H1 (cell line): ENCODE measurements around the gene PEX1. TPM values are rescaled to one million over a fixed set of nuclear protein-coding genes. Genes with fewer than 3 reads are reported as not detected.

Experiments used
- CTCF ChIA-PET: fragments of 300-600 bp; sonication (Branson Sonifier 250); formaldehyde crosslinking; loops from one replicate; lab custom pipeline; 2021; ENCODE audit not compliant: partially characterized antibody; lab: Charles Lee
- POLR2A ChIA-PET: fragments of 300-600 bp; sonication (Branson Sonifier 250); formaldehyde crosslinking; loops from one replicate; lab custom pipeline; 2021; ENCODE audit warnings: inconsistent platforms; ENCODE audit not compliant: partially characterized antibody; lab: Charles Lee
- DNase-seq, 2 experiments: peaks; one replicate each; pipeline versions ENCODE4 v3.0.0 to v3.0.0-alpha.2; 2010 to 2022; ENCODE audit warnings: low spot score in 2 of 2, low read depth in 1 of 2, mixed read lengths in 1 of 2
- FAIRE-seq: peaks from 2 replicates; lab custom pipeline; 2011; peaks lifted over from hg19 to GRCh38; lab: Jason Lieb, UNC
- H2AFZ ChIP-seq: 2 replicates; pipeline ENCODE4 v1.8.1; 2012; ENCODE audit warnings: low read length, inconsistent platforms
- H2AK5ac ChIP-seq: 2 replicates; pipeline ENCODE4 v1.6.1; 2013; ENCODE audit warnings: low read depth, low read length
- H2BK120ac ChIP-seq: replicated peaks from 2 replicates; pipeline ENCODE3; 2013; ENCODE audit warnings: low read depth, low read length, inconsistent platforms
- H2BK12ac ChIP-seq: 2 replicates; pipeline ENCODE4 v1.6.1; 2013; ENCODE audit warnings: low read depth, low read length
- H2BK15ac ChIP-seq: 2 replicates; pipeline ENCODE4 v1.6.1; 2013; ENCODE audit warnings: low read length
- H2BK20ac ChIP-seq: 2 replicates; pipeline ENCODE4 v1.6.1; 2013; ENCODE audit warnings: low read length
- H2BK5ac ChIP-seq: 2 replicates; pipeline ENCODE4 v1.6.1; 2013; ENCODE audit warnings: low read depth, low read length
- H3K14ac ChIP-seq: 2 replicates; pipeline ENCODE4 v1.6.1; 2013; ENCODE audit warnings: inconsistent platforms; ENCODE audit not compliant: insufficient read length
- H3K18ac ChIP-seq: 2 replicates; pipeline ENCODE4 v1.6.1; 2013; ENCODE audit warnings: low read length; ENCODE audit errors: extremely low read depth
- H3K23ac ChIP-seq: 2 replicates; pipeline ENCODE4 v1.6.1; 2013; ENCODE audit warnings: inconsistent platforms; ENCODE audit not compliant: insufficient read length
- H3K23me2 ChIP-seq: 2 replicates; pipeline ENCODE4 v1.6.1; 2013; ENCODE audit warnings: low read depth, low read length
- H3K27ac ChIP-seq: 2 replicates; pipeline ENCODE4 v1.6.1; 2011; ENCODE audit warnings: low read depth, low read length, inconsistent platforms
- H3K27me3 ChIP-seq, 4 experiments: replicated peaks in 1 of 4; 1 replicate in 1 of 4; 2 replicates in 3 of 4; pipeline versions ENCODE4 v1.6.1 to v1.8.1; 2011 to 2013; ENCODE audit warnings: low read length in 3 of 4, mild to moderate bottlenecking in 3 of 4, inconsistent platforms in 2 of 4, mixed read lengths in 2 of 4, moderate library complexity in 1 of 4; ENCODE audit not compliant: control insufficient read depth in 3 of 4, insufficient read depth in 3 of 4; ENCODE audit errors: extremely low read depth in 1 of 4
- H3K36me3 ChIP-seq, 4 experiments: 2 replicates each; pipeline versions ENCODE4 v1.6.1 to v1.8.1; 2011 to 2013; ENCODE audit warnings: mild to moderate bottlenecking in 4 of 4, low read length in 3 of 4, moderate library complexity in 2 of 4, control low read depth in 1 of 4, inconsistent platforms in 1 of 4; ENCODE audit not compliant: insufficient read depth in 4 of 4, control insufficient read depth in 2 of 4
- H3K4ac ChIP-seq: replicated peaks from 2 replicates; pipeline ENCODE3; 2013; ENCODE audit warnings: low read length, low read depth, mixed read lengths, inconsistent platforms; ENCODE audit not compliant: insufficient read length
- H3K4me1 ChIP-seq, 4 experiments: replicated peaks in 1 of 4; 1 replicate in 1 of 4; 2 replicates in 3 of 4; pipeline versions ENCODE4 v1.6.1 to v1.8.1; 2011 to 2013; ENCODE audit warnings: low read length in 3 of 4, inconsistent platforms in 2 of 4, mixed read lengths in 1 of 4; ENCODE audit not compliant: insufficient read depth in 4 of 4, control insufficient read depth in 3 of 4
- H3K4me2 ChIP-seq, 2 experiments: 2 replicates each; pipeline versions ENCODE4 v1.6.1 to v1.8.1; 2011 to 2013; ENCODE audit warnings: low read depth in 2 of 2, low read length in 2 of 2, control low read depth in 1 of 2, inconsistent platforms in 1 of 2, mild to moderate bottlenecking in 1 of 2; ENCODE audit not compliant: insufficient read depth in 1 of 2
- H3K4me3 ChIP-seq, 4 experiments: fragments of 200-600, 300-600 bp in 1 of 4; sonication (generic), shearing (Covaris generic), sonication (Bioruptor Twin) in 1 of 4; 2 replicates each; pipeline versions ENCODE4 v1.5.1 to v1.8.1; 2011 to 2016; ENCODE audit warnings: low read length in 4 of 4, low read depth in 3 of 4, control low read depth in 2 of 4, inconsistent platforms in 2 of 4, mild to moderate bottlenecking in 2 of 4, mixed read lengths in 1 of 4, moderate library complexity in 1 of 4; ENCODE audit not compliant: insufficient read depth in 2 of 4; ENCODE audit errors: extremely low read depth in 1 of 4
- H3K56ac ChIP-seq: replicated peaks from 2 replicates; pipeline ENCODE3; 2013; ENCODE audit warnings: low read depth, mild to moderate bottlenecking, mixed read lengths, low read length, inconsistent platforms; ENCODE audit not compliant: insufficient read length
- H3K79me1 ChIP-seq: 2 replicates; pipeline ENCODE4 v1.6.1; 2013; ENCODE audit warnings: low read depth, low read length, control low read depth
- H3K79me2 ChIP-seq, 2 experiments: 2 replicates each; pipeline versions ENCODE4 v1.6.1 to v1.8.1; 2012 to 2013; ENCODE audit warnings: low read length in 2 of 2, mild to moderate bottlenecking in 2 of 2, inconsistent platforms in 1 of 2; ENCODE audit not compliant: insufficient read depth in 2 of 2, control insufficient read depth in 1 of 2
- H3K9ac ChIP-seq, 4 experiments: replicated peaks in 1 of 4; 1 replicate in 1 of 4; 2 replicates in 3 of 4; pipeline versions ENCODE4 v1.6.1 to v1.8.1; 2011 to 2013; ENCODE audit warnings: low read depth in 3 of 4, low read length in 3 of 4, control low read depth in 2 of 4, mild to moderate bottlenecking in 2 of 4, moderate library complexity in 2 of 4, inconsistent platforms in 1 of 4; ENCODE audit errors: extremely low read depth in 1 of 4
- H3K9me3 ChIP-seq, 2 experiments: 2 replicates each; pipeline versions ENCODE4 v1.6.1 to v1.8.1; 2012 to 2013; ENCODE audit warnings: mild to moderate bottlenecking in 2 of 2, moderate library complexity in 2 of 2, control low read depth in 1 of 2, inconsistent platforms in 1 of 2, low read depth in 1 of 2, low read length in 1 of 2, mixed read lengths in 1 of 2; ENCODE audit not compliant: insufficient read depth in 2 of 2
- H4K20me1 ChIP-seq, 2 experiments: replicated peaks in 1 of 2; 2 replicates each; pipeline versions ENCODE3 to v1.8.1; 2011 to 2013; ENCODE audit warnings: inconsistent platforms in 2 of 2, low read length in 2 of 2, mild to moderate bottlenecking in 1 of 2; ENCODE audit not compliant: insufficient read depth in 2 of 2, control insufficient read depth in 1 of 2
- H4K5ac ChIP-seq: 2 replicates; pipeline ENCODE4 v1.6.1; 2013; ENCODE audit warnings: low read length, low read depth, mixed read lengths, inconsistent platforms; ENCODE audit not compliant: insufficient read length
- H4K8ac ChIP-seq: 2 replicates; pipeline ENCODE4 v1.8.0; 2013; ENCODE audit warnings: mild to moderate bottlenecking, moderate library complexity, low read length, inconsistent platforms; ENCODE audit not compliant: insufficient read depth; ENCODE audit errors: extremely low read depth
- H4K91ac ChIP-seq: replicated peaks from 2 replicates; pipeline ENCODE3; 2013; ENCODE audit warnings: low read length, mixed read lengths, inconsistent platforms; ENCODE audit not compliant: insufficient read length
- ATF3 ChIP-seq: IDR thresholded peaks from 2 replicates; pipeline ENCODE4 v1.6.1; 2011; ENCODE audit warnings: low read depth, mild to moderate bottlenecking, low read length; ENCODE audit not compliant: insufficient read depth
- BCL11A ChIP-seq, 2 experiments: IDR thresholded peaks; one replicate each; pipeline ENCODE4 v1.6.1; 2011; ENCODE audit warnings: low read depth in 2 of 2, low read length in 2 of 2, mild to moderate bottlenecking in 2 of 2
- CHD1 ChIP-seq: IDR thresholded peaks from 2 replicates; pipeline ENCODE4 v1.6.1; 2012; ENCODE audit warnings: low read depth, low read length, improper control_type of control experiment
- E2F6 ChIP-seq: IDR thresholded peaks from 2 replicates; pipeline ENCODE4 v1.6.1; 2012; ENCODE audit warnings: inconsistent platforms
- GTF2F1 ChIP-seq: IDR thresholded peaks from 2 replicates; pipeline ENCODE4 v1.6.1; 2012; ENCODE audit warnings: low read depth, low read length, improper control_type of control experiment, borderline replicate concordance
- HDAC2 ChIP-seq, 2 experiments: fragments of 300-600 bp in 1 of 2; sonication (generic) in 1 of 2; IDR thresholded peaks; 2 replicates each; pipeline ENCODE4 v1.6.1; 2011 to 2012; ENCODE audit warnings: low read depth in 2 of 2, low read length in 2 of 2, mild to moderate bottlenecking in 2 of 2, moderate library complexity in 2 of 2, borderline replicate concordance in 1 of 2, inconsistent platforms in 1 of 2
- POLR2A ChIP-seq, 2 experiments: IDR thresholded peaks; 1 replicate in 1 of 2; 2 replicates in 1 of 2; pipeline ENCODE4 v1.6.1; 2011; ENCODE audit warnings: low read depth in 2 of 2, low read length in 2 of 2, mild to moderate bottlenecking in 2 of 2; ENCODE audit errors: control extremely low read depth in 1 of 2
- RAD21 ChIP-seq, 2 experiments: IDR thresholded peaks in 1 of 2; conservative IDR thresholded peaks in 1 of 2; 2 replicates each; pipeline ENCODE4 v1.6.1; 2011; ENCODE audit warnings: low read depth in 2 of 2, low read length in 2 of 2, improper control_type of control experiment in 1 of 2, inconsistent platforms in 1 of 2, mild to moderate bottlenecking in 1 of 2, moderate library complexity in 1 of 2
- RNF2 ChIP-seq: fragments of 200-900, 300-1000 bp; sonication (generic); IDR thresholded peaks from 2 replicates; pipeline ENCODE4 v1.7.1; 2016; ENCODE audit warnings: borderline replicate concordance, low read depth, mild to moderate bottlenecking, antibody characterized with exemption, low read length; ENCODE audit not compliant: poor library complexity, severe bottlenecking; ENCODE audit errors: missing control alignments
- SAP30 ChIP-seq: fragments of 300-600 bp; sonication (generic); IDR thresholded peaks from 2 replicates; pipeline ENCODE4 v1.7.1; 2012; ENCODE audit warnings: low read length, moderate library complexity, mild to moderate bottlenecking, inconsistent platforms; ENCODE audit not compliant: insufficient read depth, insufficient replicate concordance
- WGBS, 2 experiments: shearing (Covaris generic) in 1 of 2; methylation state at CpG; one replicate each; pipeline versions ENCODE4 v1.1.6 to v1.1.7; 2013 to 2015; ENCODE audit warnings: low lambda C conversion rate in 2 of 2, mixed read lengths in 2 of 2, inconsistent platforms in 1 of 2, low coverage in 1 of 2, missing lambda C conversion rate in 1 of 2; ENCODE audit not compliant: insufficient replicate concordance in 2 of 2, insufficient coverage in 1 of 2, insufficient read length in 1 of 2; ENCODE audit errors: extremely low coverage in 1 of 2, missing lambda C conversion rate in 1 of 2; 5-methylcytosine and 5-hydroxymethylcytosine counted together
- polyA plus RNA-seq, 7 experiments: library from polyadenylated mRNA; depleted of rRNA in 3 of 7; stranded (reverse) in 5 of 7; unstranded in 2 of 7; fragments of >200 nt in 5 of 7; fragments of 200-250 nt in 2 of 7; gene quantifications; 1 replicate in 5 of 7; 2 replicates in 1 of 7; 4 replicates in 1 of 7; pipeline versions ENCODE4 v1.2.1 to v1.2.3, GENCODE V29; 2011 to 2013; ENCODE audit warnings: missing spikeins in 2 of 7, mixed read lengths in 2 of 7
- total RNA-seq: library from RNA; stranded (reverse); fragmentation: NEBNext Ultra II Directional; extraction: Animal tissue kit (Norgen Biotek cat#: 25700); gene quantifications from 2 replicates; pipeline ENCODE4 v1.2.1, GENCODE V29; 2021

The PEX1 gene
- total and polyA plus RNA-seq, 2 of the 8 experiments (the other 6 are each of a cell fraction or from before 2014, with no cell fraction given), result 16.4 to 23.9 TPM

DNA sequence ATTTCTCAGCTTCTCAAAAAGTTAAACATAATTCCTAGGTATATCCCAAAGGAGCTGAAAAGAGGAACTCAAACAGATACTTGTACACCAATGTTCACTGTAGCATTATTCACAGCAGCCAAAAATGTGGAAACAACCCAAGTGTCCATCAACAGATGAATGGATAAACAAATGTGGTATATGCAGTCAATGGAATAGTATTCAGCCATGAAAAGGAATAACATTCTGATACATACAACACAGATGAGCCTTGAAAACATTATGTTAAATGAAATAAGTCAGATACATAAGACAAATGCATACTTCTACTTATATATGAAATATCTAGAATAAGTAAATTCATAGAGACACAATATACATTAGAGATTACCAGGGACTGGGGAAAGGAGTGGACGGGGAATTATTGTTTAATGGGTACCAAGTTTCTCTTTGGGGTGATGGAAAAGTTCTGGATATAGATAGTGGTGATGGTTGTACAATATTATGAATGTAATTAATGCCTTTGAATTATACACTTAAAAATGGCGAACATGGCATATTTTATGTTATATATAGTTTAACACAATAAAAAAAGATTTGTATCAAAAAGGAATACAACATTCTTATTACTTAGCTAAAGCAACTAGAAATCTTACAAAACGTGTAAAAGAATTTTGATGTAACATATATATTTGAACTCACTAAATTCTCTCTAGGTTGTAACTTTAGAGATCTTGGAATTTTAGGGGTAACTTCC is 15.0 kb downstream of the PEX1 start:
- H3K56ac ChIP-seq, result no peak overlapping the region
- WGBS, 2 experiments, result 60% methylated on average over 3 of the region's 3 CpGs; no CpG with 5 or more reads in 1 of the 2 experiments
- H3K27ac ChIP-seq, result no peak overlapping the region
- H3K4me3 ChIP-seq, result no peak overlapping the region
- H3K79me1 ChIP-seq, result no peaks in the 10 kb centered on the region
- no peak overlapping the region for H3K4ac ChIP-seq
- no peak overlapping the region for H2BK12ac ChIP-seq
- no peak overlapping the region for H2BK15ac ChIP-seq
- H3K27me3 ChIP-seq, result no peaks in the 10 kb centered on the region
- no peak overlapping the region for H2AK5ac ChIP-seq
- no peaks in the 10 kb centered on the region for H3K9me3 ChIP-seq
- no peak overlapping the region for H4K8ac ChIP-seq
- no peak overlapping the region for H2BK5ac ChIP-seq
- no peaks in the 10 kb centered on the region for H3K4me1 ChIP-seq
- no peak overlapping the region for H4K91ac ChIP-seq
- no peak overlapping the region for H3K23ac ChIP-seq
- no peak overlapping the region for H3K9ac ChIP-seq
- no peaks in the 10 kb centered on the region for H3K79me2 ChIP-seq
- no peak overlapping the region for H3K4me2 ChIP-seq
- FAIRE-seq, result no peak
- H2BK20ac ChIP-seq, result no peak overlapping the region
- no peak overlapping the region for H3K14ac ChIP-seq
- no peak overlapping the region for H3K18ac ChIP-seq
- peaks cover 0 to 1% of the 10 kb centered on the region in 2 experiments for H4K20me1 ChIP-seq
- POLR2A ChIA-PET, result no interaction called here
- no peaks in the 10 kb centered on the region for H3K23me2 ChIP-seq
- CTCF ChIA-PET, result no interaction called here
- no peak overlapping the region for H2BK120ac ChIP-seq
- H4K5ac ChIP-seq, result no peak overlapping the region
- no peak overlapping the region for H2AFZ ChIP-seq
- peaks cover 0 to 24% (median 9%) of the 10 kb centered on the region in 4 experiments; a peak in 4 of 8 replicates for H3K36me3 ChIP-seq
- no peak for DNase-seq
- TF ChIP-seq HDAC2 (IDR thresholded peaks at IDR 0.05; ENCODE audit: borderline replicate concordance in 1 of 2, low read depth in 2 of 2, low read length in 2 of 2) (no peak), GTF2F1 (no peak), RNF2 (no peak), ATF3 (no peak), POLR2A (IDR thresholded peaks at IDR 0.05; ENCODE audit: control extremely low read depth in 1 of 2, low read depth in 2 of 2, low read length in 2 of 2) (no peak), SAP30 (no peak), E2F6 (no peak), CHD1 (no peak), RAD21 (IDR thresholded peaks at IDR 0.05 in 1 of 2, conservative IDR thresholded peaks at IDR 0.05 in 1 of 2; ENCODE audit: low read depth in 2 of 2, low read length in 2 of 2) (no peak), BCL11A (IDR thresholded peaks at IDR 0.05; ENCODE audit: low read depth in 2 of 2, low read length in 2 of 2) (no peak)
